ENCODE measurements around the gene SSUH2. TPM values are rescaled to one million over a fixed set of nuclear protein-coding genes. Genes with fewer than 3 reads are reported as not detected.

SSUH2 gene
- total and polyA plus RNA-seq, 2 of the 13 experiments (the other 11 are each of a cell fraction or from before 2014, with no cell fraction given): 38.1 to 136 TPM

GRCh38 chr3:8575364-8576104, 69.1 kb downstream of the SSUH2 start:
- H3K4me3 ChIP-seq (replicated peaks in 1 of 3; ENCODE audit: insufficient read depth in 1 of 3, low read depth in 2 of 3, low read length in 3 of 3): no peak overlapping the region
- no peaks in the 10 kb centered on the region; the same call in 1 of the 2 replicates for H3K4me1 ChIP-seq (ENCODE audit: insufficient read depth, low read length)
- H3K27ac ChIP-seq (ENCODE audit: extremely low read length, insufficient read depth, low read length): no peak overlapping the region
- no peak overlapping the region for H2AFZ ChIP-seq (ENCODE audit: low read length)
- DNase-seq (ENCODE audit: low spot score) (no peak), ATAC-seq (no peak), FAIRE-seq (no peak)
- BruUV-seq (replicated peaks): no TSS peak
- no peaks in the 10 kb centered on the region for H3K9me3 ChIP-seq (ENCODE audit: low read length)
- TF ChIP-seq RFXAP (CRISPR knock-in tag; IDR thresholded peaks at IDR 0.05; ENCODE audit: borderline replicate concordance) (no peak), IKZF5 (CRISPR knock-in tag; IDR thresholded peaks at IDR 0.05) (no peak), GABPA (IDR thresholded peaks at IDR 0.05; ENCODE audit: low read depth, low read length) (no peak), GABPA (CRISPR knock-in tag; IDR thresholded peaks at IDR 0.05; ENCODE audit: low read depth) (no peak), ZSCAN20 (CRISPR knock-in tag; IDR thresholded peaks at IDR 0.05; ENCODE audit: borderline replicate concordance) (no peak), ZFP37 (CRISPR knock-in tag; IDR thresholded peaks at IDR 0.05; ENCODE audit: borderline replicate concordance) (no peak), STAT5B (CRISPR knock-in tag; IDR thresholded peaks at IDR 0.05) (no peak), POLR2AphosphoS2 (IDR thresholded peaks at IDR 0.05; ENCODE audit: low read depth, low read length) (no peak), SCMH1 (CRISPR knock-in tag; IDR thresholded peaks at IDR 0.05; ENCODE audit: borderline replicate concordance) (no peak), ARHGAP35 (CRISPR knock-in tag; IDR thresholded peaks at IDR 0.05; ENCODE audit: borderline replicate concordance) (no peak), ZNF83 (CRISPR knock-in tag; IDR thresholded peaks at IDR 0.05; ENCODE audit: borderline replicate concordance) (no peak)
- POLR2A ChIA-PET: no interaction called here
- no peak overlapping the region for H3K9ac ChIP-seq (ENCODE audit: insufficient read depth, low read depth, low read length)
- CTCF ChIA-PET (ENCODE audit: low intra/inter-chr PET ratio, low total read pairs): no interaction called here
- intact Hi-C loops (cut with micrococcal nuclease; ENCODE audit: unreplicated experiment) (no loop called here), in situ Hi-C loops (cut with HindIII; ENCODE audit: extremely low pct_ligation_motif_present, low pct_unique_long_range_greater_than_20kb) (no loop called here)
- H3K36me3 ChIP-seq (replicated peaks in 1 of 2; ENCODE audit: control insufficient read depth in 1 of 2, insufficient read depth in 2 of 2, low read length in 2 of 2): no peaks in the 10 kb centered on the region; a peak in 1 of 5 replicates
- no peak overlapping the region for H3K4me2 ChIP-seq (ENCODE audit: low read depth, low read length)
- H3K79me2 ChIP-seq (ENCODE audit: insufficient read depth, low read length): no peaks in the 10 kb centered on the region
- H4K20me1 ChIP-seq (ENCODE audit: insufficient read depth, low read length): no peaks in the 10 kb centered on the region
- H3K27me3 ChIP-seq (ENCODE audit: control insufficient read depth in 1 of 2, insufficient read depth in 2 of 2, low read length in 2 of 2): no peaks in the 10 kb centered on the region
- WGBS (ENCODE audit: low lambda C conversion rate): 79% methylated on average over 5 of the region's 5 CpGs

Data from HepG2 (cell line).